Activated CD4-positive, alpha-beta T cell treated with anti-CD3 and anti-CD28 coated beads for 24 hours (primary cell): ENCODE measurements around the gene CLN5.

ENCODE experiments used
- DNase-seq, 2 donors: peaks; one replicate each; pipeline ENCODE4 v3.0.0-alpha.2; 2020; ENCODE audit warnings: low read depth in 2 of 2

The CLN5 gene

GRCh38 chr13:77016888-77017623 is 25.2 kb downstream of the CLN5 start:
- DNase-seq = no peak

GRCh38 chr13:77019756-77020155 is 27.9 kb downstream of the CLN5 start:
- DNase-seq = no peak

GRCh38 chr13:77022341-77022740 is 30.5 kb downstream of the CLN5 start:
- no peak for DNase-seq

- DNase-seq = peak; percentile 47 to 57
Observed at GRCh38 chr13:77026255-77026860, 34.5 kb downstream of the CLN5 start.

- DNase-seq = peak; percentile 63 to 70
Observed at GRCh38 chr13:77026861-77027621, 35.2 kb downstream of the CLN5 start, which contains the start of gene FBXL3. Gene FBXL3, minus strand, starts transcription at chr13:77027159. Its CDS starts 5,299 bp downstream, at chr13:77021860.

- no peak for DNase-seq
Observed at GRCh38 chr13:77028202-77028601, 36.3 kb downstream of the CLN5 start.

- DNase-seq = no peak
Observed at GRCh38 chr13:77029436-77029835, 37.6 kb downstream of the CLN5 start.

- DNase-seq = no peak
Observed at GRCh38 chr13:77031656-77032243, 39.9 kb downstream of the CLN5 start.

- DNase-seq = no peak
Observed at GRCh38 chr13:77033717-77034302, 41.9 kb downstream of the CLN5 start.

GRCh38 chr13:77034881-77035280 is 43.0 kb downstream of the CLN5 start:
- no peak for DNase-seq

- no peak for DNase-seq
Observed at GRCh38 chr13:77036279-77036678, 44.4 kb downstream of the CLN5 start.

GRCh38 chr13:77038907-77039480 is 47.1 kb downstream of the CLN5 start:
- DNase-seq = no peak

- DNase-seq = no peak
Observed at GRCh38 chr13:77040076-77040475, 48.2 kb downstream of the CLN5 start.

GRCh38 chr13:77040835-77041234 is 49.0 kb downstream of the CLN5 start:
- DNase-seq = no peak

- DNase-seq = no peak
Observed at GRCh38 chr13:77042566-77043177, 50.8 kb downstream of the CLN5 start.

- DNase-seq = no peak
Observed at GRCh38 chr13:77047649-77048343, 55.9 kb downstream of the CLN5 start.

- no peak for DNase-seq
Observed at GRCh38 chr13:77048681-77049080, 56.8 kb downstream of the CLN5 start.

- no peak for DNase-seq
Observed at GRCh38 chr13:77053192-77053591, 61.3 kb downstream of the CLN5 start.
